Measurements from ENCODE around the gene ELOVL1.

GRCh38 chr1:43352351-43352705 lies 15.5 kb downstream of the ELOVL1 start:
- TF ChIP-seq MAX (IDR thresholded peaks at IDR 0.05), result no peak
- TF ChIP-seq YY1 (IDR thresholded peaks at IDR 0.05; ENCODE audit: low read depth), result no peak
- TF ChIP-seq, protein P1, sequence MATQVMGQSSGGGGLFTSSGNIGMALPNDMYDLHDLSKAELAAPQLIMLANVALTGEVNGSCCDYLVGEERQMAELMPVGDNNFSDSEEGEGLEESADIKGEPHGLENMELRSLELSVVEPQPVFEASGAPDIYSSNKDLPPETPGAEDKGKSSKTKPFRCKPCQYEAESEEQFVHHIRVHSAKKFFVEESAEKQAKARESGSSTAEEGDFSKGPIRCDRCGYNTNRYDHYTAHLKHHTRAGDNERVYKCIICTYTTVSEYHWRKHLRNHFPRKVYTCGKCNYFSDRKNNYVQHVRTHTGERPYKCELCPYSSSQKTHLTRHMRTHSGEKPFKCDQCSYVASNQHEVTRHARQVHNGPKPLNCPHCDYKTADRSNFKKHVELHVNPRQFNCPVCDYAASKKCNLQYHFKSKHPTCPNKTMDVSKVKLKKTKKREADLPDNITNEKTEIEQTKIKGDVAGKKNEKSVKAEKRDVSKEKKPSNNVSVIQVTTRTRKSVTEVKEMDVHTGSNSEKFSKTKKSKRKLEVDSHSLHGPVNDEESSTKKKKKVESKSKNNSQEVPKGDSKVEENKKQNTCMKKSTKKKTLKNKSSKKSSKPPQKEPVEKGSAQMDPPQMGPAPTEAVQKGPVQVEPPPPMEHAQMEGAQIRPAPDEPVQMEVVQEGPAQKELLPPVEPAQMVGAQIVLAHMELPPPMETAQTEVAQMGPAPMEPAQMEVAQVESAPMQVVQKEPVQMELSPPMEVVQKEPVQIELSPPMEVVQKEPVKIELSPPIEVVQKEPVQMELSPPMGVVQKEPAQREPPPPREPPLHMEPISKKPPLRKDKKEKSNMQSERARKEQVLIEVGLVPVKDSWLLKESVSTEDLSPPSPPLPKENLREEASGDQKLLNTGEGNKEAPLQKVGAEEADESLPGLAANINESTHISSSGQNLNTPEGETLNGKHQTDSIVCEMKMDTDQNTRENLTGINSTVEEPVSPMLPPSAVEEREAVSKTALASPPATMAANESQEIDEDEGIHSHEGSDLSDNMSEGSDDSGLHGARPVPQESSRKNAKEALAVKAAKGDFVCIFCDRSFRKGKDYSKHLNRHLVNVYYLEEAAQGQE (IDR thresholded peaks at IDR 0.05; ENCODE audit: low read depth), result no peak
- no peak for TF ChIP-seq ZBTB7A (IDR thresholded peaks at IDR 0.05; ENCODE audit: low read depth)
- TF ChIP-seq CREB1 (IDR thresholded peaks at IDR 0.05; ENCODE audit: low read depth), result no peak
- TF ChIP-seq TAF1 (IDR thresholded peaks at IDR 0.05; ENCODE audit: low read depth), result no peak
- TF ChIP-seq EP300 (IDR thresholded peaks at IDR 0.05; ENCODE audit: borderline replicate concordance), result no peak
- TF ChIP-seq NFIC (IDR thresholded peaks at IDR 0.05), result no peak
- no peak for TF ChIP-seq RAD21 (IDR thresholded peaks at IDR 0.05; ENCODE audit: low read depth)
